Adipocyte (in vitro differentiated cells): ENCODE data around the gene ATF7.

Experiments used
- DNase-seq: peaks from one replicate; pipeline ENCODE4 v3.0.0-alpha.2; 2015; ENCODE audit warnings: low read depth
- H3K27me3 ChIP-seq: replicated peaks from 2 replicates; pipeline ENCODE4 v1.7.0; 2013; ENCODE audit warnings: mild to moderate bottlenecking, low read length, moderate library complexity; ENCODE audit not compliant: control insufficient read depth, insufficient read depth
- H3K36me3 ChIP-seq: 2 replicates; pipeline ENCODE4 v1.7.0; 2013; ENCODE audit warnings: low read length, mild to moderate bottlenecking, moderate library complexity; ENCODE audit not compliant: control insufficient read depth, insufficient read depth, severe bottlenecking
- H3K4me1 ChIP-seq: 2 replicates; pipeline ENCODE4 v1.7.0; 2013; ENCODE audit warnings: mild to moderate bottlenecking, low read length, moderate library complexity; ENCODE audit not compliant: control insufficient read depth, insufficient read depth
- H3K4me3 ChIP-seq: 2 replicates; pipeline ENCODE4 v1.7.0; 2013; ENCODE audit warnings: mild to moderate bottlenecking, low read length, moderate library complexity
- H3K9ac ChIP-seq: 2 replicates; pipeline ENCODE4 v1.7.0; 2013; ENCODE audit warnings: mild to moderate bottlenecking, low read length, moderate library complexity
- H3K9me3 ChIP-seq: 2 replicates; pipeline ENCODE4 v1.7.0; 2013; ENCODE audit warnings: mild to moderate bottlenecking, low read length, moderate library complexity; ENCODE audit not compliant: control insufficient read depth

Gene ATF7

DNA sequence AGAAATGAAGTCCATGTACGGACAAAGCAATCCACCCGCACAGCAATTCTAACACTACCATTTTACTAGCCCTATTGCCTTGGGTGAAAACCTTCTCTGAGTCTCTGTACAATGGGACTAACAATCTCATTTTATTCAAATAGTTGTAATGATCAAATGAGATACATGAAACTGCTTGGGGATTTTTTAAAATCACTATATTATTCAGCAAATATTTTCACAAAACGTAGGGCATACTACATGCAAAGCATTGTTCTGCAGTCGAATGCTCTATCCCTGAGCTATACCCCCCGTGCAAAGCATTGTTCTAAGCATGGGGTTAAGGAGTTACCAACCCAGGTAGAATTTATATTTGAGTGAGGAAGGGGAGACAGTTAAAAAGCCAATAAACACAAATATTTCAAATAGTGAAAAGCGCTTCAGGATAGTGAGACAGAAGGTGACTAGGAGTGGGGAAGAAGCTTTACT is 554 bp upstream of the ATF7 start:
- Histone ChIP-seq H3K4me3 (peak overlapping the region; percentile 99), H3K9ac (peak overlapping the region; percentile 99), H3K36me3 (no peaks in the 10 kb centered on the region), H3K27me3 (no peaks in the 10 kb centered on the region), H3K4me1 (peaks cover 29% of the 10 kb centered on the region), H3K9me3 (peaks cover 3% of the 10 kb centered on the region)
- no peak for DNase-seq

DNA sequence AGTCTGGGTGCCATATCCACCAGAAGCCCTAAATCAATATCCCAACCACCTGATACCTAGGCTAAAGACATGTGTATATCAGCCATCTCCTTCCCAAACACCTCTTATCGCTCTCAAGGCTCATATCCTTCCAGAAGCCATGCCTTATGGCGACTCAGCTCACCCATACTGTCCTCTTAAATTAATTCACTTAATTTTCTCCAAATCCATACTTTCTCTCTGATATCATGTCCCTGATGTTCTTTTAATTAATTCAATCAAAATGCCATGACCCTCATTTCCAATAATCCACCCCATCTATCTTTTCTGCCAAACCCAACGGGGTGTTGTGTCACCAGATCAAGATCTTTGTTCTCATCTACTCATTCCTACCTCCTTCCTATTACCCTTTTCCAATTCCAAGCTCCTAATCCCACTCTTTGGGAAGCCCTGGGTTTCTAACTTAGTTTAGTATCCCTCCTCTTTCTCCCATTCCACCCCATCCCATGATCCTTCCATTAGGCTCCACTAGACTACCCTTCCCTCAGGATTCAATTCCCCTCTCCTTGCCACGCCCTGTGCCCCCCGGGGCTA is 723 bp downstream of the ATF7 start:
- no peak for DNase-seq
- Histone ChIP-seq H3K9ac (peak overlapping the region; percentile 99), H3K36me3 (no peaks in the 10 kb centered on the region), H3K4me3 (peak overlapping the region; percentile 99), H3K9me3 (no peaks in the 10 kb centered on the region), H3K27me3 (no peaks in the 10 kb centered on the region), H3K4me1 (peaks cover 29% of the 10 kb centered on the region)

DNA sequence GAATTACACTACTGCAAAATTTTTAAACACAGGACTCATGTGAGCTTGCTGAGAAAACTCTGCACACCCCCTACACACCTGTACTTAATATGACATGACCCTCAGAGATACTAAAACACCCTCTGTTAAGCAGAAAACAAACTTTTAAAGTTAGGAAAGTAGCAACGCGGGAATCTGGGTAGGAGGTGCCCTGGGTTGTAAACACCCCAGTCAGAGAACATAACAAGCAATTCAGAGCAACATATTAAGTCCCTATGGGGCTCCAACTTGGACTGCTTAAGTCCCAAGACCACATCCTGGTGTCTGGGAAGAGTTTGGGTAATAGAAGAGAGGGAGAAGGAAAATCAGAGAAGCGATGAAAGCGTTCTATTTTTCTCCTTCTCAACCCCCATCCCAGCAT is 1.2 kb downstream of the ATF7 start:
- peak overlapping the region; percentile 99 for H3K4me3 ChIP-seq
- no peaks in the 10 kb centered on the region for H3K9me3 ChIP-seq
- peak overlapping the region; percentile 99 for H3K9ac ChIP-seq
- H3K4me1 ChIP-seq: peaks cover 29% of the 10 kb centered on the region
- no peaks in the 10 kb centered on the region for H3K27me3 ChIP-seq
- peak; percentile 32 for DNase-seq
- H3K36me3 ChIP-seq: no peaks in the 10 kb centered on the region

DNA sequence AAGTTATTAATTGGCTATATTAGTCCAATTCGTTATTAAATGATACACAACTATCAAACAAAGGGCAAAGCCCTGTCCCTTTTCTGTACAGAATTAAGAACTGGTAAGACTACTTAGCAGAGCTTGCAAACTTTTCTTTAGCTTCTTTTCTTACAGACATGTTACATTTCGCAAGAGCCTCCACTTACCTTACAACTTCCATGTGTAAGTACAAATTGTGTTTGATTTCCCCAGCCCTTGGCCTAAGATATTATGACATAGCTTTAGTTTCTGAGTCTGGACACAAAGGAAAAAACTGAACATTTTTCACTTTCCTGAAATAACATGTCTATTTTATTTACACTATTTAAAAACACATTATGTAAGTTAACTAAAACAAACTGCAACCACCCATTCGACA is 1.7 kb downstream of the ATF7 start:
- H3K36me3 ChIP-seq: no peaks in the 10 kb centered on the region
- H3K4me3 ChIP-seq: peak overlapping the region; percentile 99
- H3K27me3 ChIP-seq: no peaks in the 10 kb centered on the region
- DNase-seq: peak; percentile 82
- H3K4me1 ChIP-seq: peaks cover 29% of the 10 kb centered on the region
- no peaks in the 10 kb centered on the region for H3K9me3 ChIP-seq
- peak overlapping the region; percentile 99 for H3K9ac ChIP-seq

DNA sequence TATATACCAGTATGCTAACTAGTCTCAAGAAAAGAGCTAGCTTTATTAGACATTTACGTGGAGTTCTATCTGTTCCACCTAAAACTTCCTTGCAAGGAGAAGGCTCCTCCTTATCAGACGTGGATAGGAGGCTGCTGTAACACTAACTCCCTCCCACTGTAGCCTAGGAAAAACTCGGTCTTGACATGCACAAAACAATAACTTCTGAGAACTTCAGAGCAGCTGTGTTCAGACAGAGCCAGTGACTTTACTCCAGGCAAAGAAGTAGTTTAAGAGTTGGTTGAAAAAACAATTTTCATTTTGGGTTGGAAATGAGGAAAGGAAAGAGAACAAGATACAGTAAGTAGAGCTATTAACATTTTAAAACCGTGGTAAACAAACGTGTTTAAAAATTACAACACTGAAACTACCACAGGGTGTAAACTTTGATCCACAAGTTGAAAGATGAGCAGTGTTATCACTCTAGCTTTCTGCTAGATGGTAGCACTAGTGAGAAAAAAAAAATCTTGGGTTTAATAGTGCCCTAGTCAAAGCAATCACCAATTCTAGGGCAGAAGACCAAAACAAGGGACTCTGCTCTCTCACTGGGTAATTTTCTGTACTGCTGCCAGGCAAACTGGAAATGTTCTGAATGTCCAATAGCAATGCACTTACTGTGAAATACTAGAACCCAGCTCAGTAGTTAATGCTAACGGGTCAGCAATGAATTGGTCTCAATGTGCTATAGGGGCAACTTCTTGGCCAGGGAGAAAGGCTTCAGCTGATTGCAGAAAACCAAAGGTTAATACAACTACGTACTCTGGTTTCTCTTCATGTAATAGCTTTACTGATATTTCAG is 2.4 kb downstream of the ATF7 start:
- no peaks in the 10 kb centered on the region for H3K27me3 ChIP-seq
- peak; percentile 60 for DNase-seq

DNA sequence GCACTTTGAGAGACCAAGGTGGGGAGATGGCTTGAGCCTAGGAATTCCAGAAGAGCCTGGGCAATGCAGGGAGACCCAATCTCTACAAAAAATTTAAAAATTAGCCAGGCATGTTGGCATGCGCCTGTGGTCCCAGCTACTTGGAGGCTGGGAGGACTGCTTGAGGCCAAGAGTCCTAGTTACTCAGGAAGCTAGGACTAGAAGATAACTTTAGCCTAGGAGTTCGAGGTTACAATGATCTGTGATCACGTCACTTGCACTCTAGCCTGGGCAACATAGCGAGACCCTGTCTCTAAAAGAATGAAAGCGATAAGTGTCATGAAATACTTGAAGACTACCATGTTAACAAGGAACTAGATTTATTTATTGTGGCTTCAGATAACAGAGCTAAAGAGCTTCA is 3.5 kb downstream of the ATF7 start:
- no peak for DNase-seq
- peak overlapping the region; percentile 99 for H3K4me3 ChIP-seq
- H3K27me3 ChIP-seq: no peaks in the 10 kb centered on the region
- peak overlapping the region; percentile 99 for H3K9ac ChIP-seq
- peaks cover 42% of the 10 kb centered on the region for H3K4me1 ChIP-seq
- no peaks in the 10 kb centered on the region for H3K9me3 ChIP-seq
- no peaks in the 10 kb centered on the region for H3K36me3 ChIP-seq

More for the DNA sequence above, 2.4 kb downstream of the ATF7 start:
- Histone ChIP-seq H3K4me3 (peak overlapping the region; percentile 99), H3K9me3 (no peaks in the 10 kb centered on the region), H3K4me1 (peaks cover 32% of the 10 kb centered on the region), H3K9ac (peak overlapping the region; percentile 99), H3K36me3 (no peaks in the 10 kb centered on the region)

DNA sequence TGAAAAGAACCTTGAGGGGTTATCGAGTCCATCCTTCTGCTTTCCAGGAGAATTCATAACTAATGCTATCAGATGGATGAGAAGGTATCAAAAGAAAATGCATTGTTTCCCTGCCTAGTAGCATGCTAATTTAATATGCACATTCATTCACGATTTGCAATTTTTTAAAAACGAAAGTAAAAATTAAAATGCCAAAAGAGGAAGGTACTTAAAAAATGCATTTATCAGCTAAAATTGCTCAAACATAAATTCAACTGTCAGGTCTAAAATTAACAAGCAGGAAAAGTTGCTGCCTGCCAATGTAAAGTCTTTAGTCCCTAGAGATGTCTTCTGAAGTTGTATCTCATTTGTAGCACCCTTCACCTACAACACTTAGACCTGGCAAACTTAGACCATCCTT is 7.9 kb downstream of the ATF7 start:
- peak overlapping the region; percentile 65 for H3K9ac ChIP-seq
- no peaks in the 10 kb centered on the region for H3K9me3 ChIP-seq
- no peaks in the 10 kb centered on the region for H3K36me3 ChIP-seq
- H3K27me3 ChIP-seq: no peaks in the 10 kb centered on the region
- H3K4me1 ChIP-seq: peaks cover 43% of the 10 kb centered on the region
- no peak for DNase-seq
- H3K4me3 ChIP-seq: peak overlapping the region; percentile 75

DNA sequence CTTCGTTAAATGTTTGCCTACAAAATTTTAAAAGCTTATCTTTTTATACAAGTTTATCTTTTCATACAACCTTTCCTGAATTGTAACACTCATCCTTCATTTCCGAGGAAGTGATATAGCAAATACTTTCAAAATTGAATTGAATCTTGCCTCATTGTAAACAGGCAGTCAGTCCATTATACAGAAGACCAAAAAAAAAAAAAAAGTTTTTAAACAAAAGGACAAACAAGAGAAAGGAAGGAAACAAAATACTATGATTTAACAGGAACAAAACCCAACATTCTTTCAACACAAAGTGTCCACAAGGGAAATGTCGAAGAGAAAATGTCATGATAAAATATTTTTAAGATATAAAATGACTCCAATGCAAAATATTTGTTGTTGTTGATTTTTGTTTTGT is 8.5 kb downstream of the ATF7 start:
- Histone ChIP-seq H3K27me3 (no peaks in the 10 kb centered on the region), H3K4me1 (peaks cover 38% of the 10 kb centered on the region), H3K9ac (peak overlapping the region; percentile 65), H3K4me3 (peak overlapping the region; percentile 75), H3K36me3 (no peaks in the 10 kb centered on the region), H3K9me3 (no peaks in the 10 kb centered on the region)
- no peak for DNase-seq

DNA sequence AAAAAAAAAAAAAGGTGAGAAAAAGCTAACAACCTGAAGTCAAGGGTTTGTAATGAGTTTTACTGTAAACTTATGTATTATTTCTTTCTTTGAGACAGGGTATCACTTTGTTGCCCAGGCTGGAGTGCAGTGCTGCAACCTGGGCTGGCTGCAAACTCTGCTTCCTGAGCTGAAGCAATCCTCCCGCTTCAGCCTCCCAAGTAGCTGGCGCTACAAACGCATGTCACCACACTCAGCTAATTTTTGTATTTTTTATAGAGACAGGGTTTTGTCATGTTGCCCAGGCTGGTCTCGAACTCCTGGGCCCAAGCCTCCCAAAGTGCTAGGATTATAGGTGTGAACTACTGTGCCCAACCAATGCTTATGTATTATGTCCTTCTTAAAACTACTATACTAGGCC is 9.2 kb downstream of the ATF7 start:
- H3K9ac ChIP-seq: no peak overlapping the region
- no peak for DNase-seq
- no peaks in the 10 kb centered on the region for H3K27me3 ChIP-seq
- H3K4me3 ChIP-seq: no peak overlapping the region
- H3K4me1 ChIP-seq: peaks cover 36% of the 10 kb centered on the region
- H3K9me3 ChIP-seq: no peaks in the 10 kb centered on the region
- H3K36me3 ChIP-seq: no peaks in the 10 kb centered on the region

DNA sequence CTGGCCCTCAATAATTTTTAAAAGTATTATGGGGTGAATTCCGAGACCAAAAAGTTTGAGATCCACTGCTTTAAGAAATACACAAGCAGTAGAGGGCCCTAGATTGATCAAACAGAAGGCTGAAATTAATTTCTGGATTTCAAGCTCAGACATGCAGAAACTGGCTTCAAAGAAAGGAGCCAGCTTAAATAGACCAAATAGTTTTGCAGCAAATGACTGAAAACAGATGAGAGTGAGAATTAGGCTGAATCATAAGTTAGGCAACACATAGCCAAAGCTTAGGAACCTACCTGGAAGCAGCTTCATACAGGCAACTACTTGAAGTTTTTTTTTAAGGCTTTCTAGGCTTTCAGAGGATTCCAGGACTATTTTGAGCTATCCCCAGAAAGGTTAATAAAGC is 12.4 kb downstream of the ATF7 start:
- peak; percentile 69 for DNase-seq
- Histone ChIP-seq H3K4me3 (no peak overlapping the region), H3K4me1 (peaks cover 33% of the 10 kb centered on the region), H3K27me3 (no peaks in the 10 kb centered on the region), H3K9me3 (no peaks in the 10 kb centered on the region), H3K9ac (peak overlapping the region; percentile 4), H3K36me3 (peaks cover 1% of the 10 kb centered on the region)

DNA sequence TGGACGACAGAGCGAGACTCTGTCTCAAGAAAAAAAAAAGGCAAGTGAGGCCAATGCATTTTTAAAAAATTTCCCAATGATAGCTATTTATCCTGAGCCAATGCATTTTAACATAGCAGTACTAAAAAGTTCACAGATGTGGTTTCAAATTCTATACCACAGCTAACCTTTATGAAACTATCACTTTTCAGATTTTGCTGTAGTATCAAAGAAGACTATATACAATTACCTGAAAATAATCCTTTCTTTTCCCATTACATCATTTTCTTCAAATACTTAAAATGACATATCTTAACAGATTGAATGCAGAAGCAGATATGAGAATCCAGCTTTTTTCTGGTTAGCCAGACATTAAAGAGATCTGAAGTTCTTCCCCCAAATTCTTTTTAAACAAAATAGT is 13.2 kb downstream of the ATF7 start:
- no peaks in the 10 kb centered on the region for H3K27me3 ChIP-seq
- H3K4me1 ChIP-seq: peaks cover 25% of the 10 kb centered on the region
- no peaks in the 10 kb centered on the region for H3K9me3 ChIP-seq
- H3K4me3 ChIP-seq: no peak overlapping the region
- no peak overlapping the region for H3K9ac ChIP-seq
- no peak for DNase-seq
- H3K36me3 ChIP-seq: peaks cover 7% of the 10 kb centered on the region
